ENCODE results near the gene DPP9.

Gene DPP9

DNA sequence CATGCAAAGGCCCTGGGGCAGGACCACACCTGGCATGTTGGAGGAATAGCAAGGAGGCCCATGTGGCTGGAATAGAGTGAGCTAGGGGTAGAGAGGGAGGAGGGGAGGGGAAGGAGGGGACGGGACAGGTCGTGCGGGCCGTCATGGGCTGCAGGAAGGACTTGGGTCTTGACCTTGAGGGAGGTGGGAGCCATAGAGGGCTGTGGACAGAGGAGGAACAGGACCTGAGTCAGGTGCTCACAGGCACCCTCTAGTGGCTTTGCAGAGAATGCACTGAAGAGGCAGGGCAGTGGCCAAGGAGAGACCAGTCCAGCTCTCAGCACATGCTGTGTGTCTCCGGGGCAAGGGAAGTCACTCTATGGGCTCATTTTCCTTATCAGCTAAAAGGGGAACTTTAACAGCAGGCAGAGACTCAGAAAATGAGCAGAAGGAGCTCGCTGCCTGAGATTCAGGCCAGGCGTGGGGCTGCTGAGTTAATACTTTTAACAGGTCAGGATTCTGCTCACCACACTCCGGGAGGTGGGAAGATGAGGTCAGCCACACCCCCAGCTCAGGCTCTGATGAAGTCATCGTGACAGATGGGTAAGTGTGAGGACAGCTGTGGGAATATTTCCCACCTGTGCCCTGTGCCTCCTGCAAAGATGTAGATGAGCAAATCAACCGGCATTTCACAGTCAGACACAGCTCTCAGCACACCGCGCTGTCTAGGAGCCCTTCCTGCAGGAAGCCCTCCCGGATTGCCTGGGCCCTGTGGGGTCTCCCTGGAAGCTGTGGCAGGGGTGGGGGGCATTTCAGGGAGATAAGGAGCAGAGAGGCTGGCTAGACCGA lies 90.3 kb downstream of the DPP9 start:
- DNase-seq (ENCODE audit: low read depth in 1 of 2, low spot score in 1 of 2) = peak; percentile 80 to 94
- no peaks in the 10 kb centered on the region for H3K27me3 ChIP-seq (ENCODE audit: insufficient read depth, poor library complexity, severe bottlenecking)
- no peak overlapping the region for H3K4me3 ChIP-seq (replicated peaks; ENCODE audit: insufficient read depth, low read length)
- TF ChIP-seq REST (IDR thresholded peaks at IDR 0.05; ENCODE audit: insufficient replicate concordance, low read depth) (no peak), SPI1 (IDR thresholded peaks at IDR 0.05; ENCODE audit: borderline replicate concordance, low read depth) (peak; percentile 56; the same call in 1 of the 2 replicates), GABPA (IDR thresholded peaks at IDR 0.05; ENCODE audit: low read depth) (no peak), CTCF (IDR thresholded peaks at IDR 0.05; ENCODE audit: insufficient read depth, low read length) (peak; percentile 99), POLR2AphosphoS5 (IDR thresholded peaks at IDR 0.05; ENCODE audit: low read depth) (no peak)
- no peak overlapping the region for H3K27ac ChIP-seq (replicated peaks)

Small RNAs within 50 kb of the gene (microRNA-seq; reads per million reads assigned to microRNA genes)
- gene MIR7-3 = 2.7 reads per million

Measured in HL-60 (cell line).